Mucosa of stomach (tissue), 1 donor: ENCODE measurements around the gene GRID1.

Experiments used
- H3K27me3 ChIP-seq: one replicate; pipeline ENCODE4 v1.7.0; 2013; ENCODE audit warnings: mild to moderate bottlenecking, low read length; ENCODE audit not compliant: control insufficient read depth, insufficient read depth
- H3K36me3 ChIP-seq: one replicate; pipeline ENCODE4 v1.7.0; 2013; ENCODE audit warnings: low read length; ENCODE audit not compliant: control insufficient read depth, insufficient read depth
- H3K4me1 ChIP-seq: one replicate; pipeline ENCODE4 v1.7.0; 2013; ENCODE audit warnings: mild to moderate bottlenecking, low read length; ENCODE audit not compliant: control insufficient read depth, insufficient read depth
- H3K4me3 ChIP-seq: one replicate; pipeline ENCODE4 v1.7.0; 2013; ENCODE audit warnings: low read length
- H3K9ac ChIP-seq: one replicate; pipeline ENCODE4 v1.7.0; 2013; ENCODE audit warnings: mild to moderate bottlenecking, low read length, moderate library complexity
- H3K9me3 ChIP-seq: one replicate; pipeline ENCODE4 v1.7.0; 2013; ENCODE audit warnings: mild to moderate bottlenecking, low read length, moderate library complexity; ENCODE audit not compliant: control insufficient read depth
- donor health status: Pancreatic carcinoma.

Gene GRID1

DNA sequence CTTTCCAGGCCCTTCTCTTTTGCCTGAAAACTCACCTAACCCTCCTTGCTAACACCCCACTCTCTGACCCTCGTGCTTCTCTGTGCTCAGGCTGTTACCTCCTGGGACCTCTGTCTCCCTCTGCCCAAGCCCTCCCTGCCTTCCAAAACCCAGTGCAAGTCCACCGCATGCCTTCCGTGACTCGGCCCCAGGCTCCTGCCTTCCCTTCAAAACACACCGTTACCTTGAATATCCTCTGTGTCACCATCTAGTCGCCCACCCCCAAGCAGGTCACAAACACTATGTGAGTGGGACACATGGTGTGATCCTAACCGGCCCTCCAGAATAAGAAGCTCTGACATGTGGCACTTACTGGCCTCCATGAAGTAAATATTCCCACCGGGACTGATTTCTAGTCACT is 176.7 kb downstream of the GRID1 start:
- Histone ChIP-seq H3K9me3 (no peaks in the 10 kb centered on the region), H3K4me1 (no peaks in the 10 kb centered on the region), H3K9ac (no peak overlapping the region), H3K27me3 (no peaks in the 10 kb centered on the region), H3K36me3 (no peaks in the 10 kb centered on the region), H3K4me3 (no peak overlapping the region)

DNA sequence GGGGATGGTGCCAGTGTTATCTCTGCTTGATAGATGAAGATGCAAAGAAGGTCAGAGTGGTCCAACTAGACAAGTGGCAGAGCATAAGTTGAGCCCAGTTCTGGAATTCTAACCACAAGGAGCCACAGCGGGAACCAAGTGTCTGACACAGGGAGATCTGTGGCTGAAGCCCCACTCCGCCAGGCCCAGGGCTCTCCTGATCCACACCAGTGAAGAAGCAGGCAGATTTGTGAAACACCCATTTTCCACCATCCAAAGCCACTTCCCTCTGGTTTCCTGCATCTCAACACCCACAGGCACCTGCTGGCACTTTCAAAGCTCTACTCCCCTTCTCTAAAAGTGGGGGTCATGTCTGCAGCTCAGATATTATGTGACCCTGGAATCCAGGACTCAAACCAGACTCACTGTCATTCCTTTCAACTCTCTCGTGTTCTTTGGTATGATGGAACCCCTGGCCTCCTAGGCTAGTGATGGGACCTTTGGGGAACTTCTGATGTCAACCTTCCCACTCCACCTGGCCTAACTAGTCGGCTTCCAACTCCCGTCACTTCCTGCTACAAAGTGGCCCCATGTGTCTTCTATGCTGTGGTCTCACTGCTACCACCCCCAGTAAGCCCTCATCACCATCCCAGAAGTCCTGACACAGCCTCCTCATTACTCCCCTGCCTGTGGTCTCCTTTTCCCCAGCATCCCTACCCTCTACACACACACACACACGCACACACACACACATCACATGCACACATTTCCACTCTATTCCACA is 177.6 kb downstream of the GRID1 start:
- Histone ChIP-seq H3K9me3 (no peaks in the 10 kb centered on the region), H3K4me3 (no peak overlapping the region), H3K36me3 (no peaks in the 10 kb centered on the region), H3K27me3 (no peaks in the 10 kb centered on the region), H3K4me1 (no peaks in the 10 kb centered on the region), H3K9ac (no peak overlapping the region)

DNA sequence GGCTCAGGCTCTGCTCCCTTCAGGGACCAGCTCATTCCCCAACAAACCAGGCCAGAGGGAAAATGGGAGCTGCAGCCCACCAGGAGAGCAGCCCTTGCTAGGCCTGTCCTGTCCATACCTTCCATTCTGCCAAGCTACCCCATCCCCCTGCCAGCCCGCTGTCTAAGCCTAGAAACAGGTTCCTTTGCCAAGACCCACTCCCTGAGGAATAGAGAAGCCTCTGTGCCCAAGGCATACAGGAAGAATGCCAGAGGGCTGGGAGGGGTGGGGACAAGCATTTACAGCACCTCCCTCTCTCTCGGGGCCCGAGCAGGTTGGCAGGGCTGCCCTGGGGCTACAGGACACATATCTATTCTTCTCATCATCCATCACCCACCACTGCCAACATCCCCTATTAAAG is 178.3 kb downstream of the GRID1 start:
- Histone ChIP-seq H3K27me3 (no peaks in the 10 kb centered on the region), H3K9ac (no peak overlapping the region), H3K4me3 (no peak overlapping the region), H3K4me1 (no peaks in the 10 kb centered on the region), H3K9me3 (no peaks in the 10 kb centered on the region), H3K36me3 (no peaks in the 10 kb centered on the region)

DNA sequence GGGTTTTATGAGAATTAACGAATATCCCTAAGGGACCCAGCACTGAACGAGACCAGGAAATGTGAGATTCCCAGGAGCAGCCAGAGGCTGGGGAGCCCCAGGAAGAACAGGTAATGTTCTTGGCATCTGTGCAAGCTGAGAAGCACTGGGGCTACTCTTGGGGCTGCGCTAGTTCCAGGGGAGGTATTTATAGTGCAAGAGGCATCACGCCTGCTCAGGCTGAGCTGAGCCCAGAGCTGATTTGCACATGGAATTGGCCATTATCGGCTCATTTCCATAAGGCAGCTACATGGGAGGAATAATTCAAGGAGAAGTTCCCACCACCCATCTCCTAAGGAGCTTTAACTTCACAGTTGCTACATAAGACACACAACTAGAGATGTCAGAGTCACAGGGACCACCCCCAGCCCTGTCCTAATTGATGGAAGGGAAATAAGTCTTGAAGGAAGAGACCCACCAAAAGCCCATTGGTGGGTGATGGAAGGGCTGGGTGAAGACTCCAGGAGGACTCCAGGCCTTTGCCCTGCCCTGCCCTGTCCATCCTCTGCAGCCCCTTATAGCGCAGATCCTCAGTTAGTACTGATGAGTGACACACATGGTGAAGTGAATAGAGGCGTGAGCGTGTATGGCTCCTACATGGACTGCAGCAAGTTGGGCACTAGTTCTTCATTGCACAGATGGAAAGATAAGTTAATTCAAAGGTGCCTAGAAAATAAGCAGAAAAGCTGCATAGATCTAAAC is 178.9 kb downstream of the GRID1 start:
- H3K27me3 ChIP-seq, result no peaks in the 10 kb centered on the region
- no peak overlapping the region for H3K4me3 ChIP-seq
- no peak overlapping the region for H3K9ac ChIP-seq
- no peaks in the 10 kb centered on the region for H3K4me1 ChIP-seq
- no peaks in the 10 kb centered on the region for H3K9me3 ChIP-seq
- no peaks in the 10 kb centered on the region for H3K36me3 ChIP-seq

DNA sequence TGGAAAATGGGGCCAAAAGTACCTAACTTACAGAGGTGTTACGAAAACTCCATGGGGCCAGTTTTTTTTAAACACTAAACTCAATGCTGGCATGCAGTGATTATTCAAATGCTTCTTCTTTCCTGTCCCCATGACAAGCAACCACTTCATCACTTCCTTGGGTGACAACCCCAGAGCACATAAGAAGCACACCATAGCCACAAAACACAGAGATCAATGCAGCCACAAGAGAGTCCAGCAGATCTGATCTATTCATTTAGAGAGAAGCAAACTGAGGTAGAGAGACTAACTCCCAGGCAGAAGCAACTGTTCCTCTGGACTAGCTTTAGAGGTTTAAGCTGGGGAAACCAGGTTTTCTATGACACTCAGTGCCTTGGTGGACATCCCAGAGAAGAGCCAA is 180.0 kb downstream of the GRID1 start:
- no peaks in the 10 kb centered on the region for H3K4me1 ChIP-seq
- no peak overlapping the region for H3K4me3 ChIP-seq
- H3K36me3 ChIP-seq, result no peaks in the 10 kb centered on the region
- no peaks in the 10 kb centered on the region for H3K9me3 ChIP-seq
- no peaks in the 10 kb centered on the region for H3K27me3 ChIP-seq
- H3K9ac ChIP-seq, result no peak overlapping the region

DNA sequence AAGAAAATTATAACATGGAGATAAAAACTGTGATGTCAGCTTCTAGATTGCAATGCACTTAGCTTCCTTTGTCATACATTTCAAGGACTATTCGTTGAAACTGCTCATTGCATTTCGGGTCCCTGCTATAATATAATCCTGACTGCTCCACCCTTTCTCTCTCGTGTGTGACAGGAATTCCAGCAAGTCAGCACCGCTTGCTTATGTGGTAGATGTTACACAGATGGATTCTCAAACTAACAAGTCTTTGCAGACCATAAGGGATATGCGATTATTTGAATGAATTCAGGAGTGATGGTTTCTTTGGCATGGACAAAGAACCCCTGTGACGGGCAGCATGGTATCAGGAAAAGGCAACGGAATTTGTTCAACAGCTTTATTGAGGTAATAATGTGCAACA is 184.0 kb downstream of the GRID1 start:
- no peaks in the 10 kb centered on the region for H3K27me3 ChIP-seq
- H3K9me3 ChIP-seq, result no peaks in the 10 kb centered on the region
- H3K4me1 ChIP-seq, result no peaks in the 10 kb centered on the region
- no peak overlapping the region for H3K4me3 ChIP-seq
- H3K9ac ChIP-seq, result no peak overlapping the region
- H3K36me3 ChIP-seq, result no peaks in the 10 kb centered on the region

DNA sequence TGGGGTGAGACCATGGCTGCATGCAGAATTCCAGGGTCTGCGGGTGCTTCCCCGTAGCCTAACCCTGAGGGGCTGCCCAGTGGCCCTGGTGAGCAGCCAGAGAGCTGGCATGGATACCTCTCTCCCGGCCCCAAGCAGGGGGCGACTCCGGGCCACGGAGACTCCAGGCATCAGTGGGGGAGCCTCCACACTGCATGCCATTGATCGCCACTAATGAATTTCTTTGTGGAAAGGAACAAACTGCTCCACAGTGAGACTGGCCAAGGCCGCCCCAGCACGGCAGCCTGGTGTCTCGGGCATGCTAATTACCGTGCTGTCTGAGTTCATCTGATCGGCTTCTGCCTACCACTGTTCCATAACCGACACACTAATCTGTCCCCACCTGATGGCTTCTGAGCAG is 184.4 kb downstream of the GRID1 start:
- Histone ChIP-seq H3K9me3 (no peaks in the 10 kb centered on the region), H3K27me3 (no peaks in the 10 kb centered on the region), H3K36me3 (no peaks in the 10 kb centered on the region), H3K9ac (no peak overlapping the region), H3K4me3 (no peak overlapping the region), H3K4me1 (no peaks in the 10 kb centered on the region)

DNA sequence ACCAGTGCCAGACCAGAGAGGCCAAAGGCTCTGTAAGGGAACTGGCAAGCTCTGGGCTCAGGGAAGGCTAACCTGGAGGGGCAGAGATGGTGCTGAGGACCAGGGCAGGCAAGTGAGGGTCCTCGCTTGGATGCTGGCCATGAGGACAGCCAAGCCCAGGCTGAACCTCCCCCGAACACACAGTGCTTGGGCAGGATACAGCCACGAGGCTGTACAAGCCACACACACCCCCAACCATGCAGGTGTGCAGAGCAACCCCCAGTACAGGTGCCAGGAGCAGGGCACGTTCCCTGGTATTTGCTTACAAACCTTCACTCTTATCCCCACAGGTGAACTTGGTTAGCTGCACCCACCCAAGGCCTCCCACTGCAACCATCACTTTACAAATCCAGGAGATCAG is 185.7 kb downstream of the GRID1 start:
- H3K27me3 ChIP-seq, result no peaks in the 10 kb centered on the region
- no peaks in the 10 kb centered on the region for H3K9me3 ChIP-seq
- H3K4me1 ChIP-seq, result no peaks in the 10 kb centered on the region
- H3K36me3 ChIP-seq, result no peaks in the 10 kb centered on the region
- no peak overlapping the region for H3K4me3 ChIP-seq
- H3K9ac ChIP-seq, result no peak overlapping the region

DNA sequence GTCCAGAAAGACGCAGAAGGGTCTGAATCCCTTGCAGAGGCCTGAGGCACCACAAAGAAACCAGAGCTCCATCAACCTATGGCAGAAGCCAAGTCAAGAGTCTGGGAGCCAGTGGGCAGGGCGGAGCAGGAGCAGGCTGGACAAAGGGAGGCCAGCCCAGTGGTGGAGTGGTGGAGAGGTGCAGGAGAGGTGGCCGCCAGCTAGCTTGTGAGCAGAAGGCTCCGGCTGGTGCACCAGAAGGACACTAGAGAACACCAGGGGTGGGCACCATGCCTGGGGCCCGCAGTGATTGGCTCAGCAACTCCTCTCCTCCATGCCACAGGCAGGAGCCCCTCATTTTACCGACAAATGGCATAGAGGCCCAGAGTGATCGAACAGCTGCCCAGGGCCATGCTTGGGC is 186.6 kb downstream of the GRID1 start:
- Histone ChIP-seq H3K9ac (no peak overlapping the region), H3K36me3 (no peaks in the 10 kb centered on the region), H3K9me3 (no peaks in the 10 kb centered on the region), H3K4me3 (no peak overlapping the region), H3K27me3 (no peaks in the 10 kb centered on the region), H3K4me1 (no peaks in the 10 kb centered on the region)

DNA sequence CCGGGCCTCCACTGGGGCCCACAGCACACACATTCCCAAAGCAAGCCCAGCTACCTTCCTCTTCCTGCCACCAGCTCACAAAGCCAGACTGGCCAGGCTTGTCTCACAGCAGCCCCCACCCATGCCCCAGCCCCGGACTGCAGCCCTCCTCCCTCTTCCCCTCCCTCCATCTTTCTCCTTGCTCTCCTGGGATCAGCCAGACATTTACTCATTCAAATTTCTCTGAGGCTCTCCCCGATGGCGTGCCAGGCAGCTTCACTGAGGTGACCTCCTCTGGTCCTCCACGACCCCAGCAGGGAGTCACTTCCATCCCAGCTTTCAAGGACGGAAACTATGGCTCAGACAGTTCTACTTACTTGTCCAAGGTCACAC is 187.5 kb downstream of the GRID1 start:
- H3K9ac ChIP-seq, result no peak overlapping the region
- H3K36me3 ChIP-seq, result no peaks in the 10 kb centered on the region
- H3K4me3 ChIP-seq, result no peak overlapping the region

DNA sequence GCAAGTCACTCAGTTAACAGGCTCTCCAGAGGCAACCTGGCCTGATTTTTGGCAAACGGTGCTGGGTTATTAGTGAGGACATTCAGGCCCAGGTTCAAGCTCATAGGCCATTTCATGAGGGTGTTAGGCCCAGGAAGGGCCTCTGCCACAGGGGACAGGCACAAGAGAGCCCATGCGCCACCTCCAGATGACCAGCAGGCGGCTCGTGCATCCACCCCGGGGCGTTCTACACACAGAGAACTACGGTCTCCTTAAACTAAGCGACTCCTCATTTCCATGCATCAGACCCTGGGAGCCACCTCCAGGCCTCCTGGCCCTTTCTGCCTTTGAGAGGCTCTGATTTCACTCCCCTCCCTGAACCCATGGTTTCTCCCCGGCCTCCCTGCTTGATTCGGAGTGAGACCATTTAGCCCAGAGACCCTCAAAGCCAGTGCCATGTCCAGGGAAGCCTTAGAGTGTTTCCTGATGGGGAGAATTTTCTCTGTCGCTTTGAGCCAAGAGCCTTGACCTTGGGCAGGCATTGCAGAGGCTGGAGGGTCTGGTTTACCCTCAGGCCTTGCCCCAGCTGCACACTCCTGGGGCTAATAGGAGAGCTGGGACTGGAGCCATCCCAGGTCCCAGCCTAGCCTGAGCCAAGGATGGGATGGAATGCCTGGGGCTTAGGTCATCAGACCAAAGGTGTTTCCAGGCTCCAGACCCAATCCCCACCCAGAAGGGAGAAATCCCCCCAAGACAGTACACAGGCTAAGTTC is 188.0 kb downstream of the GRID1 start:
- no peak overlapping the region for H3K9ac ChIP-seq
- H3K4me1 ChIP-seq, result no peaks in the 10 kb centered on the region
- H3K27me3 ChIP-seq, result no peaks in the 10 kb centered on the region
- no peak overlapping the region for H3K4me3 ChIP-seq
- H3K9me3 ChIP-seq, result no peaks in the 10 kb centered on the region
- no peaks in the 10 kb centered on the region for H3K36me3 ChIP-seq

More for the DNA sequence above, 187.5 kb downstream of the GRID1 start:
- Histone ChIP-seq H3K27me3 (no peaks in the 10 kb centered on the region), H3K9me3 (no peaks in the 10 kb centered on the region), H3K4me1 (no peaks in the 10 kb centered on the region)

DNA sequence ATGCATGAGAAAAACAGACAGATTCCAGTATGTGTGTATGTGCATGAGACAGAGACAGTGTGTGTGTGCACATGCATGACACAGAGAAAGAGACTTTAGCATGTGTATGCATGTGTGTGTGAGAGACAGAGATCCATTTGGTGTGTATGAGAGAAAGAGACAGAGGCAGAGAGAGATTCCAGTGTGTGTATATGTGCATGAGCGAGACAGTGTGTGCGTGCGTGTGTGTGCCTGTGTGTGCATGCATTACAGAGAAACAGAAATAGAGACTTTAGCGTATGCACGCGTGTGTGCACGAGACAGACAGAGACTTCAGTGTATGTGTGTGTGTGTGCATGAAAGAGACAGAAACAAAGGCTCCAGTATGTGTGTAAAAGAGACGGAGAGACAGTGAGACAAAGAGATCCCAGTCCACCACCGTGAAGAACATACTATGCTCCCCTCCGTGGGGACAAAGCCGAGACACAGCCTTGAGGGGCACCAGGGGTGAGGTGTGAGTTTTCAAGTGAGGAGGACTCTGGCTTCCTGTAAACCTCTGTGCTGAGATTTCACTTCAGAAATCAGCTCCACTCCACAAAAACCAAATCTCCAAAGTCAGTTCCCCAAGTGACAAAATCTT is 188.9 kb downstream of the GRID1 start:
- Histone ChIP-seq H3K36me3 (no peaks in the 10 kb centered on the region), H3K4me1 (no peaks in the 10 kb centered on the region), H3K9me3 (no peaks in the 10 kb centered on the region), H3K27me3 (no peaks in the 10 kb centered on the region), H3K4me3 (no peak overlapping the region), H3K9ac (no peak overlapping the region)
